ENCODE results near the gene BCOR. TPM values are rescaled to one million over a fixed set of nuclear protein-coding genes. Genes with fewer than 3 reads are reported as not detected.

The BCOR gene
- total and polyA plus RNA-seq, 2 of the 13 experiments (the other 11 are each of a cell fraction or from before 2014, with no cell fraction given) = 14.3 to 15.2 TPM

- TF ChIP-seq ZBTB40 (IDR thresholded peaks at IDR 0.05) (no peak), ZBTB40 (CRISPR knock-in tag; IDR thresholded peaks at IDR 0.05) (no peak), TCF7 (IDR thresholded peaks at IDR 0.05; ENCODE audit: low read depth) (no peak), ASH2L (IDR thresholded peaks at IDR 0.05; ENCODE audit: insufficient read length, low read depth, low read length) (no peak), ZSCAN25 (CRISPR knock-in tag; IDR thresholded peaks at IDR 0.05) (no peak), TSC22D2 (CRISPR knock-in tag; IDR thresholded peaks at IDR 0.05; ENCODE audit: borderline replicate concordance) (no peak)
Observed at GRCh38 chrX:40092808-40093435, 4.8 kb downstream of the BCOR start (continued).
